ENCODE measurements around the gene FGF14.

DNA sequence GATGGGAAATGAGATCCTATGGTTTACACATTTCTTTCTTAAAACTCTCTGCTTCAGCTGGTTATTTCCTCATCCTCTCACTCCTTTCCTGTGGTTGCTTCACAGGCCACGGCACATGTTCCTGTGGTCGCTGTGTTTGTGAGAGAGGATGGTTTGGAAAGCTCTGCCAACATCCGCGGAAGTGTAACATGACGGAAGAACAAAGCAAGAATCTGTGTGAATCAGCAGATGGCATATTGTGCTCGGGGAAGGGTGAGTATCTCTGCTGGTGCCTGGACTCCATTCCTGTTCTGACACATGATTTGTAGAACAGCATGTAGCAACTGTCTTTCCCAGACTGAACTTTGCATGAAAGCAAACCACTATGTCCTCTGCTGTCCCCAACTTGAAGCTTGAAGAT is 695.2 kb downstream of the FGF14 start:
- no peak for TF ChIP-seq YY1 (IDR thresholded peaks at IDR 0.05; ENCODE audit: insufficient read depth, insufficient read length)
- no peak for TF ChIP-seq ZNF274 (IDR thresholded peaks at IDR 0.05; ENCODE audit: low read depth, low read length)
